Activated naive CD8-positive, alpha-beta T cell (primary cell): ENCODE results near the gene GSG1L2.
"Not testable (repeated sequence)": the region's sequence is repeated elsewhere in the genome, so short reads cannot be mapped to it uniquely, and the experiment has no call there.

Source experiments
- H3K27ac Mint-ChIP-seq: one replicate; pipeline ENCODE4 v1.8.0; 2021; ENCODE audit warnings: mixed read lengths
- H3K27me3 Mint-ChIP-seq: one replicate; pipeline ENCODE4 v1.8.0; 2021; ENCODE audit warnings: mixed read lengths
- H3K36me3 Mint-ChIP-seq: one replicate; pipeline ENCODE4 v1.8.0; 2021; ENCODE audit warnings: mixed read lengths
- H3K4me1 Mint-ChIP-seq: one replicate; pipeline ENCODE4 v1.8.0; 2021; ENCODE audit warnings: low read depth, mixed read lengths
- H3K4me3 Mint-ChIP-seq: one replicate; pipeline ENCODE4 v1.8.0; 2021; ENCODE audit warnings: mild to moderate bottlenecking, mixed read lengths
- H3K9me3 Mint-ChIP-seq: one replicate; pipeline ENCODE4 v1.8.0; 2021; ENCODE audit warnings: low read depth, mixed read lengths

GSG1L2 gene

DNA sequence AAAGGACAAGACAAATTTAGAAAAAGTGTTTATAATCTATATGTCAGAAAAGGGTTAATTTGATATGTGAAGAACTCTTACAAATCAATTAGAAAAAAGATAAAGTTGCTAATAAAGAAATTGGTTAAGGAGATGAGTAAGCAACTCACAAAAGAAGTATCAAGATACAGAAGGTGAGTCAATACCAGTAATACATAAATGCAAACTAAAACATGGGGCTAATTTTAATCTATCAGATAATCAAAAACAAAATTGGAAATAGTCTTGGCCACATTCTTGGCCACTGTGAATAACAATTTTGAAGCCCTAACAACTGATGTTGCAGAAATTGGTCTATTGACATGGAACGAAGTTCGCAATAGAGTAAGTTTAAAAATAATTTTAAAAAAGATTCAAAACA, 37.3 kb downstream of the GSG1L2 start:
- Mint-ChIP-seq H3K27ac (no peak overlapping the region), H3K9me3 (no peaks in the 10 kb centered on the region), H3K36me3 (no peaks in the 10 kb centered on the region), H3K4me1 (no peaks in the 10 kb centered on the region), H3K4me3 (no peak overlapping the region), H3K27me3 (peaks cover 10% of the 10 kb centered on the region)

DNA sequence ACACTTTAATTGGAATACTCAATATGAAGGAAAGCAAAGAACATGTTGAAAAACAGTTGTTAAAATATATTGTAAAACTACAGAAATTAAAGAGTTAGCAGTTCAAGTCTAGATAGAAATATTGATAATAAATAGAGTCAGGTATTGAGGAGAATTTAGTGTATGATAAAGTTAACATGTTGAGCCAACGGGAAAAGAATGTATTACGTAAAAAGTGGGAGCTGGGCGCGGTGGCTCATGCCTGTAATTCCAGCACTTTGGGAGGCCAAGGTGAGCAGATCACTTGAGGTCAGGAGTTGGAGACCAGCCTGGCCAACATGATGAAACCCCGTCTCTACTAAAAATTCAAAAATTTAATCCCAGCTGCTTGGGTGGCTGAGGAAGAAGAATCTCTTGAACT, 38.4 kb downstream of the GSG1L2 start:
- H3K4me1 Mint-ChIP-seq, H3K27me3 Mint-ChIP-seq, H3K36me3 Mint-ChIP-seq, H3K27ac Mint-ChIP-seq, H3K4me3 Mint-ChIP-seq, H3K9me3 Mint-ChIP-seq: not testable (repeated sequence)

DNA sequence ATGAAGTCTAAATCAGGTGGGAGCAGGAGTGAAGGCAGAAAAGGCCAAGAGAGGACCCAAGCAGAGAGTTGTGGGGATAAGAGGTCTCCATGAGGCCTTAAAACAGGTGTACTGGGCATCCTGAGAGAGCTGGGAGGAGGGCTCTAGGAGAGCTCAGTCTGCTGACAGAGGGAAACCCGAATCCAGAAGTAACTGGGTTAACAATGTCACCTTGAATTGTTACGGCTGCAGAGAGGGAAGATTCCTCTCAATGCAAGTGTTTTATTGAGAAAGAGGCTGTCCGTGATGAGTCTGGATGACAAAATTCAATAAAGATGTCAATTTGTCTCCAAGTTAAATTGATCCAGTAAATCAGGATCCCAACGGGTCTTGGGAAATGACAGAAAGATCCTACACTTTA, 38.8 kb downstream of the GSG1L2 start:
- Mint-ChIP-seq H3K4me3 (no peak overlapping the region), H3K36me3 (no peaks in the 10 kb centered on the region), H3K4me1 (no peaks in the 10 kb centered on the region), H3K9me3 (no peaks in the 10 kb centered on the region), H3K27ac (no peak overlapping the region), H3K27me3 (peaks cover 7% of the 10 kb centered on the region)

DNA sequence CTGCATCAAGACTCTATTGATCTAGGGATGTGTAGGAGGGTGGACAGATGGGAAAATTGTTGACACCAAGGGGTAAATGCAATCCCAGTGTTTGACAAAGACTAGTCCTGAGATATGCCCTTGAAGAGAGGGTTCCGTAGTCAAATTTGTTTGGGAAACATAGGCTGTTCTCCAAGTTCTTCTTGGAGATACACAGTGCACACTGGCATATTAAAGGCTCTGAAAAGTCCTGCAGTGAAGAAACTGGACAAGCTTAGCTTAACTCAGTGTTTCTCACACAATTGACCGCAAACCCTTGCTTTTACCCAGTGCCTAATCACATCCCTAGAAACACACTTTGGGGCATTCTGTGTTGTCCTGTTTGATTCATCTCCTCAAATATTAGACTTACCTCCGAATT, 41.3 kb downstream of the GSG1L2 start:
- H3K4me3 Mint-ChIP-seq = no peak overlapping the region
- no peaks in the 10 kb centered on the region for H3K4me1 Mint-ChIP-seq
- no peak overlapping the region for H3K27ac Mint-ChIP-seq
- no peaks in the 10 kb centered on the region for H3K36me3 Mint-ChIP-seq
- peaks cover 13% of the 10 kb centered on the region for H3K27me3 Mint-ChIP-seq
- no peaks in the 10 kb centered on the region for H3K9me3 Mint-ChIP-seq

DNA sequence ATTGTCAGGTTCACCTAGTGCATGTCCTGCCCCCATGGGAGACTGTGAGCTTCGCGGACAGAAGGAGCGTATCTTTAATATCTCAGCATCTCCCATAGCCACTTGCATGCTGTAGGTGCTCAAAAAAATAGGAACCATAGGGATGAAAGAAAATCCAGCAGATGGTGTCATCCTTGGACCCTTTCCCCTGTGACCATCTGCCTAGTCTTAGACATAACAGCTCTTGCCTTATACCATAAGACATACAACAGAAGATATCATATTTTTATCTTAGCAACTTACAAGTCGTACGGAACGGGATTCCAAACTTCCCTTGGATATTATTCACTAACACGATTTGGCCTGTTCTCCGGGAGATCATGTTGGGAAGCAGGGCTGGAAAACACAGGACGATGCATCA, 45.0 kb downstream of the GSG1L2 start:
- Mint-ChIP-seq H3K36me3 (no peaks in the 10 kb centered on the region), H3K4me1 (no peaks in the 10 kb centered on the region), H3K27ac (no peak overlapping the region), H3K4me3 (no peak overlapping the region), H3K9me3 (no peaks in the 10 kb centered on the region), H3K27me3 (peaks cover 6% of the 10 kb centered on the region)

DNA sequence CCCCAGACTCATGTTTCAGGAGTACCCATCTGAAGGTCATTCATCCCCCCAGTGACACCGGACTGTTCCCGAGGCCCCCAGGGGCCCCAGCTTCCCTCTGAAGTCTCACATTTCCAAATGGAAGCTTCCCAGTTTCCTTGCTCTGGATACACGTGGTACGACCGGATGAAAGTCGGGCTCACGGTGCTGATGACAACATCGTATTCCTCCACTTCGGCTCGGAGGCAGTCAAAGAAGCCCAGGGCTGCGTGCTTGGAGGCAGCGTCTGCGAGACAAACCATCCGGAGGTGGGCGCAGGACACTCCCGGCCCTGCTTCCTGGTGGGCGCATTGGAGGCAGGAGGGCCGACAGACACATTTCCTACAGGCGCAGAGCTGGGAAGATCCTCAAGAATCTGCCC, 49.2 kb downstream of the GSG1L2 start:
- Mint-ChIP-seq H3K4me3 (no peak overlapping the region), H3K27me3 (peaks cover 5% of the 10 kb centered on the region), H3K9me3 (no peaks in the 10 kb centered on the region), H3K4me1 (no peaks in the 10 kb centered on the region), H3K27ac (no peak overlapping the region), H3K36me3 (no peaks in the 10 kb centered on the region)

DNA sequence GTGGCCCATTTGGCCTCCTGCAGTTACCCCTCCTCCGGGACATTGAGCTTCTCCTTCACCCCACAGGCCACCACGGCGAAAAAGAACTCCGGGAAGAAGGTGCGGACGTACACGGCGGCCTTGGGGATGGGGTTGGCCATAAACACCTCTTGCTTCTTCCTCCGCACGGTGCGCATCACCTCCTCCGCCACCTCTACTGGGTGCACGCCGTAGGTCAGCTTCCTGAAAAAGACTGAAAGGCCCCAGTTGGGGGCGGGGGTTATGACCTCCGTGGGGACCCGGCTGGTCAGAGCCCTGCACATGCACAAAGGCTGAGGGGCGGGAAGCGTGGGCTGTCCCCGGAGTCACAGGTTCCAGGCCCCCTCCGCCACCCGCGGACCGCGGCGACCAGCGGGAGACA, 50.4 kb downstream of the GSG1L2 start:
- H3K4me3 Mint-ChIP-seq = no peak overlapping the region
- H3K27ac Mint-ChIP-seq = no peak overlapping the region
- peaks cover 2% of the 10 kb centered on the region for H3K27me3 Mint-ChIP-seq
- no peaks in the 10 kb centered on the region for H3K4me1 Mint-ChIP-seq
- no peaks in the 10 kb centered on the region for H3K9me3 Mint-ChIP-seq
- no peaks in the 10 kb centered on the region for H3K36me3 Mint-ChIP-seq

DNA sequence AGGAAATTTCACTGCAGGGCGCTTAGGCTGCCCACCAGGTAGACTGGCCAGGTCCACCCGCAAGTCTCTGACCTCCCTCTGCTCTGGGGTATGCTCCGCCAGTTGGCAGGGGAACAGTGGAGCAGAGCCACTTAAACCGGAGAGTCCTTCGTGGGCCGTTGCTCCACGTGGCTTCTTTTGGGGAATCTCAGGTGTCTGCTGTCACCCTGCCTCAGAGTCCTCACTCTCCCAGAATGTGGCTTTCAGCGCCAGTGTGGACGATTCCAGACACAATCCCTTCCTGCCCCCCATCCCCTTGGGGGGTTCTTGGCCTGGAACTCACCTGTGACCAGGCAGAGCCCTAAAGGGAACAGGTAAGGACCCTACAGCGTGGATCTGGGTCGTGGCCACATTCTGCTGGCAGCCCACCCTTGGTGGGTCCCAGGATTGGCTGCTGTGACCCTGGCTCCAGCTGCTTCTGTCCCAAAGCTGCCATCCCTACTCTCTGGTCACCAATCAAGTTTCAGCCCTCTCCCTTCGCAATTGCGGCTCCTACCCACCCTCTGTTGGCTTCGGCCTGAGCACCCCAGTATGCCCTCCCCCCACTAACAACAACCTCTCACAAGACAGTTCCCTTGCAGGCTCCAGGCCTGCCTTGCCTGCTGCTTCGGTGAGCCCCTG, 52.7 kb downstream of the GSG1L2 start:
- Mint-ChIP-seq H3K36me3 (no peaks in the 10 kb centered on the region), H3K27me3 (peaks cover 2% of the 10 kb centered on the region), H3K4me3 (no peak overlapping the region), H3K9me3 (no peaks in the 10 kb centered on the region), H3K4me1 (no peaks in the 10 kb centered on the region), H3K27ac (no peak overlapping the region)

DNA sequence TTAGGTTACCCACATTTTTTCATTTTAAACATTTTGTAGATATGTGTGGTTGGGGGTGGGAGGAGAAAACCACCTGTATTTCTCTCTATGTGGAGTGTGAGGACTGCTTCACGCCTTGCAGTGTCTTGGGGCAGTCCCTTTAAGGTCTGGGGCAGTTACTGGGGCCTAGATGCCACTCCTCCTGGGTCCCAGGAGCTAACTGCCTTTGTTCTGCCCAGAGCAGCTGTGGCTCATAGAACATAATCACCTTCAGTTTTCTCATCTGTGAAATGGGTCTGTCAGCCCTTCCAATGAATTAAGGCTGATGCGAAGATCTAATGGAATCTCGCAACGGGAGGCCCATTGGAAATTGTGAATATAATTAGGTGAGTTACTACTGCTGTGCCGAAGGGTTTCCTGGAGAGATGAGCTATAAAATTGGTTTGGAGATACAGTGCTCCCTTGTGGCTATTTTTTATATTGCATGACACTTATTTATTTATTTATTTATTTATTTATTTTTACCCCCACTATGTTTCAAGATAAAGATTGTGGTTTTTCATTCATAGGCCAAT, 53.4 kb downstream of the GSG1L2 start:
- Mint-ChIP-seq H3K9me3 (no peaks in the 10 kb centered on the region), H3K36me3 (no peaks in the 10 kb centered on the region), H3K4me1 (no peaks in the 10 kb centered on the region), H3K27me3 (peaks cover 5% of the 10 kb centered on the region), H3K4me3 (no peak overlapping the region), H3K27ac (no peak overlapping the region)

DNA sequence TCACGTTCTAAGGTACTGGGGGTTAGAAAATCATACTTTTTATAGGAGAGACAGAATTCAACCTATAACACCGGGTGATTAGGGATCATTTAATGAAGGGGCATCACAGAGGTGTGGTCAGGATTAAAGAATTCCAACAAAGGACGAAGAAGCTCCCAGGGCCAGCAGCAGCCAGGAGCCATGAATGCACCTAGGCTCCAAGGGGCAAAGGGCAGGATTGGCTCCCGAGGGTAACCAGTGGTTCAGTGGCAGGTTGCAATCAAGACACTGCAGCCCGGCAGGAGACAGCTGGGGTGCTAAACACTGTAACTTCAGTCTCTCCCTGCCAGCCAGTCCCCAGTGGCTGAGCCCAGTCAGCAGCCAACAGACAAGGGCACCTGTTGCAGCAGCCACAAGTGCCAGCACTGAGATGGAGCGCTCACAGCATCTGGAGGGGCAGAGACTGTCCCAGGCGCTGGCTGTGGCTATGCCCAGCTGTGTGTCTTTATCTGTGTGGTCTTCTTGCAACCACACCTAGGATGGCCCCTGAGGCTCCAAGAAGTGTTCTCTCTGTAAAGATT, 54.4 kb downstream of the GSG1L2 start:
- no peak overlapping the region for H3K27ac Mint-ChIP-seq
- H3K36me3 Mint-ChIP-seq = no peaks in the 10 kb centered on the region
- no peaks in the 10 kb centered on the region for H3K4me1 Mint-ChIP-seq
- H3K27me3 Mint-ChIP-seq = peaks cover 5% of the 10 kb centered on the region
- H3K9me3 Mint-ChIP-seq = no peaks in the 10 kb centered on the region
- H3K4me3 Mint-ChIP-seq = no peak overlapping the region

DNA sequence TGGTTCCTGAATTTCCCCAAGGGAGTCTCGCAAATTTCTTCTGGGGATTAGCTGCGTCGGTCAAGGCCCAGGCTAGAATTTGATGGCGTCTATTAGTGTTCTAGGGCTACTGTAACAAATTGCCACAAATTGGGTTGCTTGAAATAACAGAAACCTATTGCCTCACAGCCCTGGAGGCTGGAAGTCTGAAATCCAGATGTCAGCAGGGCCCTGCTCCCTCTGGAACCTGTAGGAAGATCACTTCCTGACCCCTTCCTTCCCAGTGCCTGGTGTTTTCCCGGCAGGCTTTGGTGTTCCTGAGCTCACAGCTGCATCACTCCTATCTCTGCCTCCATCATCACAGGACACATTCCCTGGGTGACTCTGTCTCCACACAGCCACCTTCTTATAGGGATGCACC, 54.9 kb downstream of the GSG1L2 start:
- Mint-ChIP-seq H3K9me3 (no peaks in the 10 kb centered on the region), H3K4me3 (no peak overlapping the region), H3K27me3 (peaks cover 5% of the 10 kb centered on the region), H3K36me3 (no peaks in the 10 kb centered on the region), H3K27ac (no peak overlapping the region), H3K4me1 (no peaks in the 10 kb centered on the region)

DNA sequence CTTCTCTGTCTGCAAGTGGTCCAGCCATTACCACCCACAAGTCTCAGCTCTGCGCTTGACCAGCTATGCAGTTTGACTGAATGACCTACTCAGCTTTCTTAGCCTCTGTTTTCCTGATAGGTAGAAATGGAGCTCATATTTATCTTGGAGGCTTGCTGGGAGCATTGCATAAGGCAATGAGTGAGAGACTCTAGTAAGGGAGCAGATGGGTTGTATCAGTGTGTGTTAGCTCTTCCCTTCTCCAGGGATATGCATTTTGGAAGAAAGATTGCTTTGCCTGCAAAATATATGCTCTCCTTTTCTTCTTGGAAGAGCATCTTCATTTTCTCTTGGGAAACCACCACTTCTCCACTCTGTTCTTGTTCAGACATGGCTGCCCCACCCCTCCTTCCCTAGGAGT, 56.6 kb downstream of the GSG1L2 start:
- peaks cover 10% of the 10 kb centered on the region for H3K27me3 Mint-ChIP-seq
- no peaks in the 10 kb centered on the region for H3K9me3 Mint-ChIP-seq
- no peak overlapping the region for H3K27ac Mint-ChIP-seq
- H3K4me3 Mint-ChIP-seq = no peak overlapping the region
- no peaks in the 10 kb centered on the region for H3K4me1 Mint-ChIP-seq
- H3K36me3 Mint-ChIP-seq = no peaks in the 10 kb centered on the region

DNA sequence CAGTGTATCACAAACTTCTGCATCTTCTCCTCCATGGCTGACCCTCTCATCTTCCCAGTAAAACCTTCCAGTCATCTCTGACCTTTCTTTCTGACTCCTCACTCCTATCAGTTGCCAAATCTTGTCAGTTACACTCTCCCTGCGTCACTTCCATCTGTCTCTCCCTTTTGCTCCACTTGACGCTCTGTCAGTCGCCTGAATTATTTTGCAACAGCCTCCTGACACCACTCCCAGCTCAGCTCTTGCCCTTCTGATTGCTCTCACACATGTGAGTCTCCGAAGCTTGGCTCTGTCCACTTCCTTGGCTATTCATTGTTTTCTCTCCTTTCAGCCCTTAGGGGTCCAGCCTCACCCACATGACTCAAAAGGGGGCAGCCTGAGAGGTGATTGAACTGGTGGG, 58.2 kb downstream of the GSG1L2 start:
- Mint-ChIP-seq H3K27ac (no peak overlapping the region), H3K27me3 (peaks cover 10% of the 10 kb centered on the region), H3K4me1 (no peaks in the 10 kb centered on the region), H3K4me3 (no peak overlapping the region), H3K36me3 (no peaks in the 10 kb centered on the region), H3K9me3 (no peaks in the 10 kb centered on the region)

DNA sequence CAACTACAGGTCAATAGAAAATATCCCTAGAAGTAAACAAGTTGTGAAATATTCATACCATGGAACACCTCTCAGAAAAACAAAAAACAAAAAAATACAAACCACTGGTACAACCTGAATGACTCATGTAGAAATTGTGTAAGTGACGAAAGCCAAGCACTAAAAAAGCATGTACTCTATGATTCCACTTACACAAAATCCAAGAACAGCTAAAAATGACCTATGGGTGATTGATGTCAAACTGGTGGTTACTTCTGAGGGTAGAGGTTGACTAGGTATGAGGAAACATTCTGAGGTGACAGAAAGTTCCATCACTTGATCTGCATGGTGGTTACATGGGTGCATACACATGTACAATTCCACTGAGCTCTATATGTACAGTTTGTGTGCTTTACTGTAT, 61.6 kb downstream of the GSG1L2 start:
- H3K4me1 Mint-ChIP-seq = no peaks in the 10 kb centered on the region
- H3K27ac Mint-ChIP-seq = no peak overlapping the region
- H3K36me3 Mint-ChIP-seq = no peaks in the 10 kb centered on the region
- no peaks in the 10 kb centered on the region for H3K9me3 Mint-ChIP-seq
- peaks cover 9% of the 10 kb centered on the region for H3K27me3 Mint-ChIP-seq
- H3K4me3 Mint-ChIP-seq = no peak overlapping the region

DNA sequence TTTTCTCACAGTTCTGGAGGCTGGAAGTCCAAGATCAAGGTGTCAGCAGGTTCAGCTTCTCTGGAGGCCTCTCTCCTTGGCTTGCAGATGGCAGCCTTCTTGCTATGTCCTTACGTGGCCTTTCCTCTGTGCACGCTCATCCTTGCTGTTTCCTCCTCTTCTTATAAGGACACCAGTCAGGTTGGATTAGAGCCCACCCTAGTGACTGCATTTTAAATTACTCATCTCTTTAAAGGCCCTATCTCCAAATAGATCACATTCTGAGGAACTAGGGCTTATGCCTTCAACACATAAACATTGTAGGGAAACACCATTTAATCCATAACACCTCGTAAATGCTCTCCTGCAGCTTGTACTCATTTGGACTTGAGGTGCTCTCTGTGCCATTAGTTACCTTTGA, 66.8 kb downstream of the GSG1L2 start:
- H3K36me3 Mint-ChIP-seq = no peaks in the 10 kb centered on the region
- no peak overlapping the region for H3K4me3 Mint-ChIP-seq
- no peaks in the 10 kb centered on the region for H3K4me1 Mint-ChIP-seq
- no peak overlapping the region for H3K27ac Mint-ChIP-seq
- no peaks in the 10 kb centered on the region for H3K9me3 Mint-ChIP-seq
- peaks cover 14% of the 10 kb centered on the region for H3K27me3 Mint-ChIP-seq
